Tibial nerve (tissue), 4 donors: ENCODE results near the gene PPP2R2D.

ENCODE experiments used
- CTCF ChIP-seq, 5 experiments: fragments of 200-600 bp in 3 of 5; fragments of 450-650 bp in 2 of 5; sonication (generic) in 3 of 5; IDR thresholded peaks; one replicate each; pipeline ENCODE4 v1.5.1; 2016 to 2019; ENCODE audit warnings: antibody characterized with exemption in 5 of 5, mild to moderate bottlenecking in 3 of 5, moderate library complexity in 2 of 5
- EP300 ChIP-seq, 2 donors: sonication (generic); formaldehyde crosslinking; IDR thresholded peaks; one replicate each; pipeline ENCODE4 v1.6.1; 2017; ENCODE audit warnings: antibody characterized with exemption in 2 of 2, mild to moderate bottlenecking in 1 of 2
- POLR2A ChIP-seq, 2 donors: fragments of 450-650 bp; IDR thresholded peaks; one replicate each; pipeline ENCODE4 v1.6.1; 2017; ENCODE audit warnings: antibody characterized with exemption in 2 of 2, mild to moderate bottlenecking in 2 of 2, moderate library complexity in 2 of 2

GRCh38 chr10:131993275-131993674, 92.5 kb downstream of the PPP2R2D start:
- TF ChIP-seq CTCF (IDR thresholded peaks at IDR 0.05): no peak
- TF ChIP-seq EP300 (IDR thresholded peaks at IDR 0.05): no peak
- no peak for TF ChIP-seq POLR2A (IDR thresholded peaks at IDR 0.05)
